ENCODE results near the gene KRT74.

DNA sequence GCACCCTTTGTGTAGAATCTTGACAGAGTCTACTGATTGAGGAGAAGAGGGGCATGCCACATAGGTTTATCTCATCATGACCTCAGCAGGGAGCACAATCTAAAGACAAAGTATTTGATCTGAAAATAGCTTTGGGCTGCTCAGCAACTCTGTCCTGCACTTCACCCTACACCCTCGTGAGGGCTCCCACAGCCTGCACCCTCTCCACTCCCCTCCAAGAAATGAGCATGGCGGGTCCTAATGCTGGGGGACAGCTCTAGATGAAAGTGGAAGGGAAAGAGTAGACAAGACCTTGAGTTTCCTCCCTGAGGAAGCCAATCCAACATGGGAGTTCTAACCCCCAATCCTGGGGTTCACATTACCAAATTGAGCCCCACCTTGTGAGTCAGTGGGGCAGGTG is 42.7 kb downstream of the KRT74 start:
- TF ChIP-seq, protein P1, sequence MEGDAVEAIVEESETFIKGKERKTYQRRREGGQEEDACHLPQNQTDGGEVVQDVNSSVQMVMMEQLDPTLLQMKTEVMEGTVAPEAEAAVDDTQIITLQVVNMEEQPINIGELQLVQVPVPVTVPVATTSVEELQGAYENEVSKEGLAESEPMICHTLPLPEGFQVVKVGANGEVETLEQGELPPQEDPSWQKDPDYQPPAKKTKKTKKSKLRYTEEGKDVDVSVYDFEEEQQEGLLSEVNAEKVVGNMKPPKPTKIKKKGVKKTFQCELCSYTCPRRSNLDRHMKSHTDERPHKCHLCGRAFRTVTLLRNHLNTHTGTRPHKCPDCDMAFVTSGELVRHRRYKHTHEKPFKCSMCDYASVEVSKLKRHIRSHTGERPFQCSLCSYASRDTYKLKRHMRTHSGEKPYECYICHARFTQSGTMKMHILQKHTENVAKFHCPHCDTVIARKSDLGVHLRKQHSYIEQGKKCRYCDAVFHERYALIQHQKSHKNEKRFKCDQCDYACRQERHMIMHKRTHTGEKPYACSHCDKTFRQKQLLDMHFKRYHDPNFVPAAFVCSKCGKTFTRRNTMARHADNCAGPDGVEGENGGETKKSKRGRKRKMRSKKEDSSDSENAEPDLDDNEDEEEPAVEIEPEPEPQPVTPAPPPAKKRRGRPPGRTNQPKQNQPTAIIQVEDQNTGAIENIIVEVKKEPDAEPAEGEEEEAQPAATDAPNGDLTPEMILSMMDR (IDR thresholded peaks at IDR 0.05; ENCODE audit: borderline replicate concordance, extremely low read depth, low read length, poor library complexity, severe bottlenecking) = no peak
- no peak for TF ChIP-seq EZH2 (IDR thresholded peaks at IDR 0.05; ENCODE audit: borderline replicate concordance, low read depth, low read length, severe bottlenecking)
